GM12878 (cell line): ENCODE results near the gene SPDYE17. TPM values are rescaled to one million over a fixed set of nuclear protein-coding genes. Genes with fewer than 3 reads are reported as not detected.
"Not testable (repeated sequence)": the region's sequence is repeated elsewhere in the genome, so short reads cannot be mapped to it uniquely, and the experiment has no call there.

Source experiments
- ATAC-seq: fragments of 200-7000 bp; cut with Tn5 transposase; 3 replicates; pipeline ENCODE4 v1.9.1; 2020; ENCODE audit warnings: mild to moderate bottlenecking, moderate library complexity
- BruUV-seq: library from RNA; stranded (reverse); fragments of 400-500 nt; replicated peaks from 2 replicates; lab custom pipeline; 2021; lab: Mats Ljungman, UMichigan
- CTCF ChIA-PET: fragments of 300-600 bp; sonication (Branson Sonifier 250); formaldehyde crosslinking; extraction: SDS; loops from one replicate; lab custom pipeline; 2021; ENCODE audit warnings: inconsistent platforms; lab: Yijun Ruan, JAX
- POLR2A ChIA-PET: fragments of 350-600 bp; formaldehyde crosslinking; extraction: SDS; loops from one replicate; lab custom pipeline; 2021; ENCODE audit warnings: inconsistent platforms; lab: Charles Lee
- RAD21 ChIA-PET: fragments of 300-600 bp; sonication (Branson Sonifier 250); formaldehyde crosslinking; loops from one replicate; lab custom pipeline; 2023; ENCODE audit warnings: antibody characterized with exemption; ENCODE audit not compliant: unreplicated experiment; lab: Charles Lee
- SMC1A ChIA-PET: fragments of 300-600 bp; sonication (Branson Sonifier 250); formaldehyde crosslinking; loops from one replicate; lab custom pipeline; 2023; ENCODE audit not compliant: unreplicated experiment, uncharacterized antibody; lab: Charles Lee
- DNase-seq: peaks from one replicate; pipeline ENCODE4 v3.0.0-alpha.2; 2011; ENCODE audit warnings: low read depth, low spot score
- FAIRE-seq: peaks from 3 replicates; lab custom pipeline; 2011; peaks lifted over from hg19 to GRCh38; lab: Jason Lieb, UNC
- H2AFZ ChIP-seq: 2 replicates; pipeline ENCODE4 v1.6.0; 2011; ENCODE audit warnings: low read depth, low read length, control low read depth; ENCODE audit not compliant: control insufficient read depth
- H3K27ac ChIP-seq: 2 replicates; pipeline ENCODE4 v1.5.1; 2011; ENCODE audit warnings: control low read depth; ENCODE audit not compliant: control insufficient read depth, insufficient read depth
- H3K27me3 ChIP-seq, 2 experiments: replicated peaks in 1 of 2; 2 replicates each; pipeline versions ENCODE4 v1.6.0 to v1.6.1; 2011; ENCODE audit warnings: low read length in 1 of 2; ENCODE audit not compliant: control insufficient read depth in 2 of 2, insufficient read depth in 2 of 2
- H3K36me3 ChIP-seq, 2 experiments: 2 replicates each; pipeline ENCODE4 v1.5.1; 2011; ENCODE audit warnings: low read length in 1 of 2; ENCODE audit not compliant: control insufficient read depth in 2 of 2, insufficient read depth in 2 of 2
- H3K4me1 ChIP-seq: 2 replicates; pipeline ENCODE4 v1.6.1; 2011; ENCODE audit warnings: mild to moderate bottlenecking, low read length, moderate library complexity, mixed read lengths; ENCODE audit not compliant: control insufficient read depth, insufficient read depth
- H3K4me2 ChIP-seq: 2 replicates; pipeline ENCODE4 v1.6.0; 2011; ENCODE audit warnings: control low read depth; ENCODE audit not compliant: control insufficient read depth, insufficient read depth
- H3K4me3 ChIP-seq: fragments of 200-600 bp; sonication (generic); 2 replicates; pipeline ENCODE4 v1.5.1; 2016
- H3K79me2 ChIP-seq: 2 replicates; pipeline ENCODE4 v1.6.0; 2011; ENCODE audit warnings: low read length; ENCODE audit not compliant: control insufficient read depth, insufficient read depth
- H3K9ac ChIP-seq: 2 replicates; pipeline ENCODE4 v1.8.0; 2011; ENCODE audit warnings: low read length, control low read depth, mixed read lengths; ENCODE audit not compliant: control insufficient read depth, insufficient read depth
- H3K9me3 ChIP-seq: replicated peaks from 3 replicates; pipeline ENCODE4 v1.5.1; 2011; ENCODE audit warnings: mild to moderate bottlenecking, low read length; ENCODE audit not compliant: control insufficient read depth, insufficient read depth
- H4K20me1 ChIP-seq: 2 replicates; pipeline ENCODE4 v1.6.0; 2011; ENCODE audit not compliant: control insufficient read depth, insufficient read depth
- WGBS: methylation state at CpG from one replicate; pipeline ENCODE4 v1.1.6; 2016; ENCODE audit warnings: low lambda C conversion rate; ENCODE audit not compliant: insufficient replicate concordance, insufficient coverage; ENCODE audit errors: missing lambda C conversion rate; 5-methylcytosine and 5-hydroxymethylcytosine counted together
- in situ Hi-C: fragments of 300-500 bp; cut with MboI; formaldehyde crosslinking; loops from 9 replicates; pipeline ENCODE4 v1.14.3; 2018; ENCODE audit warnings: mixed read lengths
- intact Hi-C: fragments of 100-400 bp; cut with micrococcal nuclease; formaldehyde crosslinking; loops from one replicate; pipeline ENCODE4 v1.14.2; 2022; ENCODE audit not compliant: unreplicated experiment
- polyA plus RNA-seq, 11 experiments: library from polyadenylated mRNA; depleted of rRNA in 4 of 11; unstranded in 6 of 11; stranded (reverse) in 5 of 11; fragments of >200 nt; fragmentation: Nextera tagmentation in 4 of 11; fragmentation: Illumina TruSeq in 1 of 11; extraction: Ambion mirVana in 4 of 11; extraction: Trizol in 1 of 11; gene quantifications; 1 replicate in 1 of 11; 2 replicates in 10 of 11; pipeline versions ENCODE4 v1.2.1 to v1.2.3, GENCODE V29; 2011 to 2016; ENCODE audit warnings: inconsistent platforms in 2 of 11, missing spikeins in 2 of 11, low read depth in 1 of 11
- total RNA-seq, 4 experiments: library from RNA; depleted of rRNA in 3 of 4; stranded (reverse); fragments of >200 nt in 3 of 4; fragmentation: Illumina TruSeq in 1 of 4; extraction: Trizol in 1 of 4; gene quantifications; 2 replicates each; pipeline versions ENCODE4 v1.2.1 to v1.2.3, GENCODE V29; 2013 to 2021

The SPDYE17 gene
- total and polyA plus RNA-seq, 10 of the 15 experiments (the other 5 are each of a cell fraction or from before 2014, with no cell fraction given), result not detected

DNA sequence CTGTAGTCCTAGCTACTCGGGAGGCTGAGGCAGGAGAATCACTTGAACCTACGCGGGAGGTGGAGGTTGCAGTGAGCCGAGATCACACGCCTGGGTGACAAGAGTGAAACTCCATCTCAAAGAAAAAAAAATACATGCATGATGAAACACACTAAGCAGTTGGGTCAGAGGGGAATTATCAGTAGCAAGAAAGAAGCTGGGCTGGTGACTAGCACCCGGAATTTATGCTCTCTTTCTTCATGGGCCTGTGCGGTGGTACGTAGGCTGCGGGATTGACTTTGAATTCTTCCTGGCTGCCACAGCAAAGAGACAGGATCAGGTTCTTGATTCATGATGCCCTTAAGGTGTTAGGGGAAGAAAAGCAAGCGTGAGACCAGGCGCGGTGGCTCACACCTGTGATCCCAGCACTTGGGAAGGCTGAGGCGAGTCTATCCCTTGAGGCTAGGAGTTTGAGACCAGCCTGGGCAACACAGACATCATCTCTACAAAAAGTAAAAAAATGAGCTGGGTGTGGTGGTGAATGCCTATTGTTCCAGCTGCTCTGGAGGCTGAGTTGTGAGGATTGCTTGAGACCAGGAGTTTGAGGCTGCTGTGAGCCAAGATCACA lies 54.3 kb downstream of the SPDYE17 start:
- not testable (repeated sequence) for FAIRE-seq
- 100% methylated on average over 2 of the region's 13 CpGs for WGBS

DNA sequence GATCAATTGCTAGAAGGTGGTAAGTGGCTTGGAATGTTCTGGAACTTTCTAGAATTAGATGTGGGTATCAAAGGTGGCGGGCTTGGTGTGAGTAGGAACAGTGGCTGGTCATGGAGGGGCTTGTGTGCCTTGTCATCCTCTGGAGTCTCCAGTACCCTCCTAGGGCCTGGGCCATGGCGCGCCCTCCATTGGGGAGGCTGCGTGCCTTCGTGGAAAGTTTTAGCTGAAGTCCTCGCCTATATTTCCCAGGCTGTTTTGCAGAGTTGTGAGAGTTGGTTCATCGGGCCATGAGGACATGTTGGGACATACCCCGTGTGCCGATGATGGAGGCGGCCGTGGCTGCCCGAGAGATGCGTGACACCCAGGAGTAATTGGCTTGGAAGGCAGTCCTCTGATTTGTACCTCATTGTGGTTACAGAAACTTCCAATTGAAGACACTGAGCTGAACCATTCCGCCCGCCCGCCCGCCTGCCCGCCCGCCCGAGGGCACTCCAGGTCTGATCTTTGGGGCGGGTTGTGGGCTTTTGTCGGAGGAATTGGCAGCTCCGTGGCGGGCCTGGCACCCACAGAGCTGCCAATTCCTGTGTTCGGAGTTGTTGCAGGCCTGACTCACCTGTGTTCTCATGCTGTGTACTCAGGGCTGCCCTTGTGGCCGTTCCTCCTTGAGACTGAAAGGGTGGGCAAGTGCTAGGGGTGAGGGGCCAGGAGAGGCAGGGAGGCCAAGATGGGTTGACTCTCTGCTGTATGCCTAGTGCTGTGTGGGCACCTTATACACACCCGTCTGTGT lies 57.2 kb downstream of the SPDYE17 start:
- 97% methylated on average over 18 of the region's 27 CpGs for WGBS
- BruUV-seq, H3K4me3 ChIP-seq, H3K4me1 ChIP-seq, CTCF ChIA-PET, H3K4me2 ChIP-seq, intact Hi-C loops, H3K9me3 ChIP-seq, H3K27me3 ChIP-seq, POLR2A ChIA-PET, DNase-seq, H3K27ac ChIP-seq, in situ Hi-C loops, H4K20me1 ChIP-seq, H2AFZ ChIP-seq, H3K79me2 ChIP-seq, H3K9ac ChIP-seq, SMC1A ChIA-PET, FAIRE-seq, ATAC-seq, RAD21 ChIA-PET, H3K36me3 ChIP-seq: not testable (repeated sequence)

More for the DNA sequence above, 54.3 kb downstream of the SPDYE17 start:
- ATAC-seq, RAD21 ChIA-PET, H3K4me1 ChIP-seq, H3K4me3 ChIP-seq, DNase-seq, H3K27me3 ChIP-seq, H3K27ac ChIP-seq, BruUV-seq, SMC1A ChIA-PET, CTCF ChIA-PET, in situ Hi-C loops, H3K9ac ChIP-seq, H2AFZ ChIP-seq, intact Hi-C loops, H3K4me2 ChIP-seq, H3K79me2 ChIP-seq, POLR2A ChIA-PET, H3K36me3 ChIP-seq, H3K9me3 ChIP-seq, H4K20me1 ChIP-seq: not testable (repeated sequence)

DNA sequence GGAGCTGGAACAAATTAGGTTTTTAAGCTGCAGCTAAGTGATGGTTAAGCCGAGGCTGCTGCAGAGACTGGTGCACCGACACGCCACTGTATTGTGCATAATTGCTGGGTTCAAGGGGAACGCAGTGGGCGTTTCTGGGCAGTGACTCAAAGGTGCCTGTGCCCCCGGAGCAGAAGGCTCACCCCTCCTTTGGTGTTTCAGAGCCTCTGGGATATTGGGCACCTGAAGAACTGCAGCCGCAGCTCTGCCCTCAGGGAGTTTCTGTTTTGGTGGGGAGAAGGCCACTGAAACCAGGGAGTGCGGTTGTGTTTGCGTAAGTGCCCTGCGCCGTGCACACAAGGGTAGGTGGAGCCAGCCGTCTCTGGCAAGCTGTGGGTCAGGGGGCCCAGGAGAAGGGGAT lies 57.8 kb downstream of the SPDYE17 start:
- H3K4me3 ChIP-seq, H3K4me2 ChIP-seq, POLR2A ChIA-PET, H3K79me2 ChIP-seq, H3K9me3 ChIP-seq, CTCF ChIA-PET, ATAC-seq, H3K27ac ChIP-seq, H3K9ac ChIP-seq, intact Hi-C loops, H3K4me1 ChIP-seq, RAD21 ChIA-PET, H3K36me3 ChIP-seq, SMC1A ChIA-PET, H4K20me1 ChIP-seq, H3K27me3 ChIP-seq, in situ Hi-C loops, H2AFZ ChIP-seq, DNase-seq, FAIRE-seq: not testable (repeated sequence)
- BruUV-seq, result TSS peak; percentile 25
- WGBS, result 95% methylated on average over 6 of the region's 12 CpGs

DNA sequence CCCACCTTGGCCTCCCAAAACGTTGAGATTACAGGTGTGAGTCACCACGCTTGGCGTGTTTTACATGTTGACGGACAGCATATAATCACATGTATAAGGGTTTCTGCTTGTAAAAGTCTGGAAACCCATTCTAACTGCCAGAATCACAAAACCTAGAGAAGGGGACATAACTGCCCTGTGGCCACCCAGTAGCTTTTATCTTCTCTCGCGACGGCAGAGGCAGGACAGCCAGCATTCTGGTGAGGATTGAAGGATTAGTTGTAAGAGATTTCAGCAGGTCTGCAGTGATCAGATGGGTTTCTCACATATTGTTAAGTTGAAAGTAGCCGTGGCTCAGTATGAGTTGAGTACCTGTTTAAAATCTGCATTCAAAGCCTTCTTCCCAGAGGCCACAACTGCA lies 59.8 kb downstream of the SPDYE17 start:
- POLR2A ChIA-PET, H3K27me3 ChIP-seq, in situ Hi-C loops, ATAC-seq, CTCF ChIA-PET, SMC1A ChIA-PET, H3K9ac ChIP-seq, H3K4me3 ChIP-seq, H3K4me1 ChIP-seq, RAD21 ChIA-PET, H2AFZ ChIP-seq, intact Hi-C loops, H4K20me1 ChIP-seq, H3K4me2 ChIP-seq, H3K27ac ChIP-seq, DNase-seq, H3K79me2 ChIP-seq, H3K9me3 ChIP-seq, H3K36me3 ChIP-seq: not testable (repeated sequence)
- BruUV-seq, result TSS peak; percentile 36
- peak; percentile 35 for FAIRE-seq
- WGBS, result 99% methylated on average over 5 of the region's 8 CpGs
